NCI-H146 treated with DMSO at 0.1 percent for 48 hours (cell line): ENCODE results near the gene NCEH1.
"Not testable (repeated sequence)": the region's sequence is repeated elsewhere in the genome, so short reads cannot be mapped to it uniquely, and the experiment has no call there.

Experiments used
- DNase-seq: peaks from one replicate; lab custom pipeline; 2025; ENCODE audit not compliant: unreplicated experiment; lab: John Stamatoyannopoulos, UW

NCEH1 gene, protein sequence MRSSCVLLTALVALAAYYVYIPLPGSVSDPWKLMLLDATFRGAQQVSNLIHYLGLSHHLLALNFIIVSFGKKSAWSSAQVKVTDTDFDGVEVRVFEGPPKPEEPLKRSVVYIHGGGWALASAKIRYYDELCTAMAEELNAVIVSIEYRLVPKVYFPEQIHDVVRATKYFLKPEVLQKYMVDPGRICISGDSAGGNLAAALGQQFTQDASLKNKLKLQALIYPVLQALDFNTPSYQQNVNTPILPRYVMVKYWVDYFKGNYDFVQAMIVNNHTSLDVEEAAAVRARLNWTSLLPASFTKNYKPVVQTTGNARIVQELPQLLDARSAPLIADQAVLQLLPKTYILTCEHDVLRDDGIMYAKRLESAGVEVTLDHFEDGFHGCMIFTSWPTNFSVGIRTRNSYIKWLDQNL

DNA sequence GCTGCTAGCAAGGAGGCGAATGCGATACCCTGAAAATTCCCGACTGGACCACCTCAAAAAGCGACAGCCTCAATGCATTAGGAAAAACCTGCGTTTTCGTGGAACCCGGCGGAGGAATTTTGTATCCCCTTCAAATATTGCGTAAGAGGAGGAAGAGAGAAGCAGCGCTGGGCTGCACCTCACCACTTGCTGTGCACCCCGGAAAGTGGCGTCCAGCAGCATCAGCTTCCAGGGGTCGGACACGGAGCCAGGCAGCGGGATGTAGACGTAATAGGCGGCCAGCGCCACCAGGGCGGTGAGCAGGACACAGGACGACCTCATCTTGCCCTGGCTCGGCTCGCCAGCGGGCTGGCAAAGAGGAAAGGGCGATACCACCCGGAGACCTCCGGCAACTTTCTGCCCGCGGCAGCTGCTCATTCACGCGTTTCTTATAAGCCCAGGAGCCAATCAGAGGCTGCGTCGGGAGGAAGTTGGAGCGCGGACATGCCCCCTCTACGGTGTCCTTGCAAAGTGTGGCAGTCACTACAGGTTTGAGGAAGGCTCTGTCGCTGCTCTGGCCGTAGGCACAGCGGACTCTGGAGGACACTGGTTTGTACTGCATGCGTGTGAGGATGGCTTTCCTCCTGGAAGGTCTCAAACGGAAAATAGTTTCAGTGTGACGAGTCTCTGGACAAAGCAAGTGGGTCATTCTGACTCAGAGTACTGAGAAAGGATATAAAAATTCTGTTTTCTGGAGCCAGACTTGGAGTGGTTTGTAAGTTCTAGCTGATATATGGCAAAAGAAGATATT lies at the start of gene NCEH1:
NCEH1 (minus strand) TSS at position 404 of the 790 bp plus-strand sequence; CDS start at position 321, 83 bp downstream.
- peak; percentile 100 for DNase-seq

DNA sequence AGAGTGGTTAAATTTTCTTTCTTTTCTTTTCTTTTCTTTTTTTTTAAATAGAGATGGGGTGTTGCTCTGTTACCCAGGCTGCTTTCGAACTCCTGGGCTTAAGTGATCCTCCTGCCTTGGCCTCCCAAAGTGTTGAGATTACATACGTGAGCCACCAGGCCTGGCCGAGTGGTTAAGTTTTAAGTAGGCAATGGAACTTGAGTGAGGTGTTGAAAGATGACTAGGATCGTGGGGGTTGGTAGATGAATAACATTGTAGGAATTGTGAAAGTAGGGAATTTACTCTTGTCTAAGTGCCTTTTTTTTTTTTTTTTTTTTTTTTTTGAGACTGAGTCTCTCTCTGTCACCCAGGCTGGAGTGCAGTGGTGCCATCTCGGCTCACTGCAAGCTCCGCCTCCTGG lies 49.5 kb upstream of the NCEH1 start:
- DNase-seq: not testable (repeated sequence)

DNA sequence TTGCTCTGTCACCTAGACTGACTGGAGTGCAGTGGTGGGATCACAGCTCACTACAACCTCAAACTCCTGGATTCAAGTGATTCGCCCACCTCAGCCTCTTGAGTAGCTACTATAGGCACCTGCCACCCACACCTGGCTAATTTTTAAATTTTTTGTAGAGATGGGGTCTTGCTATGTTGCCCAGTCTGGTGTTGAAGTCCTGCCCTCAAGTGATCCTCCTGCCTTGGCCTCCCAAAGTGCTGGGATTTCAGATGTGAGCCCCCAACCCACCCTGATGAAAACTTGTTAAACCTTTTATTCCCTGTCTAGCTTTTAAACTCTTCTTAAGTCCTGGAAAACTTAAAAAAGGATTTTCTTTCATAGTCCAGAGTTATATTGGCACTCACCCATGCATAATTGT lies 42.3 kb upstream of the NCEH1 start:
- no peak for DNase-seq

DNA sequence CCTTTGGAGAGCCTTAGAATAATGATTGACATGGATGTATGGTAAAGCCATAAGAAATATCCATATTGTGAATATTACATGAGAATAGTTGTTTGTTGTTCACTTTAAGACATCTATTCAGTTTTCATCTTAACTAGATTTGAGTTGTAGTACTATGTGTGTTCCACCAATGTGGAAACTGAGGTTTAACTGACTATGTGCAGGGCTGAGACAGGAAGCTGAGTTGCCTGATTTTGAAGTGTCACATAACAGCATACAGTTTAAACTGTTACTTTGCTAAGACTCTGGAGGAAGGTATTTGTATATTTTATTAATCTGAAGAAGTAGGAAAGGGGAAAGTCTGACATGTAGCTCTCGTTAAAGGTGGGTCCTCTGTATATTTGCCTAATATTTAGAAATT lies 41.8 kb upstream of the NCEH1 start:
- DNase-seq: no peak

DNA sequence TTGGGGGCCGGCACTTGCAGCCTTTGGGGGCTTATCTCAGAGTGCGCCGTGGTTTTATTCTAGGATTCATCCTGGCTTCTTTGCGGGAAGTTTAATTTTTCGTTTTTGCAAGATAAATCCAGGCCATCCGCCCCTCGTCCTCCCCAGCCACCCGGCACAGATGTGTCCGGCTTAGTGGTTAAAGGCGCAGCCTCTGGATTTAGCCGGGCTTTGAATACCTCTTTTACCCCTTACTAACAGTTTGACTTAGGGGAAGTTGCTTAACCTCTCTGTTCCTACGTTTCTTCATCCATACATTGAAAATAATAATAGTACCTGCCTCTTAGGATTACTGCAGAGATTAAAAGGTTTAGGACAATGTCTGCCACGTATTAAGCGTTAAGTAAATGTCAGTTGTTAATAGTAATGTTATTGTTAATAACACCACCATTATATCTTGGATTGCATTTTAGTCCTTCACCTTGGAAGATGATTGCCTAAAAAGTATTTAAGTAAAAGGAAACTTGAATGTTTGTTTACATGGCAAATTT lies 40.4 kb upstream of the NCEH1 start:
- no peak for DNase-seq

DNA sequence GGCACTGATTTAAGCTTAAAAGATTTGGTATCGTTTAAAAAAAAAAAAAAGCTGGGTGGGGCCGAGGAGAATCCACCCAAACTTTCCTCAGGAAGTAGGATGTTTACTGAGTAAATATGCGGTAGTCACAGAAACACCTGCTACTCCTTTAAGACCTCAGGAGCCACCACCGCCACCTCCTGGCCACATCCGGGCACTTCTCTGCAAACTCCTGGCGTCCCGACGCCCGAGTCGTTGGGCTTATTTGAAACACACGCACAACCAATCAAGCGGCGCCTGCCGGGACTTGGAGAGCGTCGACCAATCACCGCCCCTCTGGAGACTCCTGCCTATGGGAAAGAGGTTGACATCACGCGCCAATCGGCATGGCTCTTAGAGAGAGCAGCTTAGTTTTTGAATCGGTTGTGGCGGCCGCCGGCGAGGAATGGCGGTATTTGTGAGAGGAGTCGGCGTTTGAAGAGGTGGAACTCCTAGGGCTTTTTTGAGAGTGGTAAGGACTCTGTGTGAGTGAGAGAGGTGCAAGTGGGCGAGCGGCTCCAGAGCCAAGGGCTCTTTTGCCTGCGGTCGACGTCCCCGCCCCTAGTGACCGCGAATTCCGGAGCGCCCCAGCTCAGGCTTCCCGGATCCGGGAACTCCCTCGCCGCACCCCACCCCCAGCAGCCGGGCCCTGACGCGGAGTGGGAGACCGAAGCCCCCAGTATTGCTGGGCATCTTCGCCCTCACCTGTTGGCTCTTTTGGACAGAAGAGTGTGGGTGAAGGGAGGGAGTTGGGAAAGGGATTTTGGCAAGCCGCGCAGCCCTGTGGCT lies 39.7 kb upstream of the NCEH1 start, which contains the start of gene ECT2:
ECT2 (plus strand) TSS at position 359 of the 807 bp plus-strand sequence. CDS start 3,805 bp downstream, outside the sequence.
- peak; percentile 100 for DNase-seq

DNA sequence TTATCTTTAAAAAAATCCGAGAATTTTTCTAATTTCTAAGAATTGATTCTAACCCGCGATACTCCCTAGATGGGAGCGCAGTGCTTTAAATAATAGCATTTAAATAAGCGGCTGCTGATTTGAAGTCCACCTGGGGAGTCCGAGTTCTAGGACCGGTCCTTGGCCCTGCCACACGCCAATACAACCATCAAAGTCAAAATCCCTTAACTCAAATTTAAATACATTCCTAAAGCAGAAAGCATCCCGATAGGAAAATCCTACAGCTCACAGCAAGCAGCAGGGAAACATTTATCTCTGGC lies 39.2 kb upstream of the NCEH1 start:
- DNase-seq: no peak

DNA sequence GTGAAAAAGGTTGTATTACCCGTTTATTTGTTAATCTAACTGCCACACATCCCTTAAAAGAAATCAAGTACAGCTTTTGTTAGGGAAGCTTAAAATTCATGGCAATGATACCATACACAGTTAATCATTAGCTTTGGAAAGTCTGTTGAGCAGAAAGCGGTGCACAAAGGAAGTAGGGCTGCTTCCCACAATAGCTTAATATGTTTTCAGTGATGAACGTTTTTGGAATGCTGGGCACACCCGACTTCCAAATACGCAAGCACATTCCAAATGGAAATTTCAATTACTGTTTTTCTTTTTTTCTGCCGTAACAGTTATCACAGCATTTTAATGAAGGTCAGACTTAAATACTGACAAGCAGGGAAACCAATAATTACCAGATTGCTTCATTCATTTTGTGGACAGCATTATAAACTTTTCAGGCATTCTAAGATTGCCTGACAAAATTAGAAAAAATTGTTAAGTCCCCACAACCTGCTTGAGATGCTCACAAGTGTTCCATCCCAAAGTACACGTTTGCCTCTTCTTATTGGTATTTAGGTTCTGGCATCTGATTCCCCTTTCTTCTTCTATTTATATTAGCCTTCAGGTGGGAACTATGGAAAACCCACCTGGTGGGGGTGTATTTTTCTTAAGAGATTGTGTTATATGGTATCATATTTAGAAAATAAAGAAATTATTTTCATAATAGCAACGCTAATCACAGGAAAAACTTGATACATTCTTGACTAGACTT lies 38.5 kb upstream of the NCEH1 start:
- peak; percentile 99 for DNase-seq

DNA sequence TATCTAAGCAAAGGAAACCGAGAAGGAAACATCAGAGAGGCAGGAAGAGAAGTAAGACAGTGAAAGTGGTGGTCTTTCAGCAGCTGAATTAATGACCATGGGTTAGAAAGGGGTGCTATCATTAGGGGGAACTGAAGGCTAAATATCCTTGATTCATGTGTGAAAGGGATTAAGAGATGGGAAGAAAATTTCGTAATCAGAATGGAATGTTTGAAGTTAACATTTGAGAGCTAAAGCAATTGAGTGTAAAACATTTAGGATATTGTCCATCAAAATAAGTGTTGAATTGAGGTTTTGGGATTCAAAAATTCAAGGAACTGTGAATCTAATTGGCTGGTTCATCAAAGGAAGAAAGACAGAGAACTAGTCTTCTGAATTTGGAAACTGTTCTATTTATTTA lies 35.6 kb upstream of the NCEH1 start:
- DNase-seq: no peak

DNA sequence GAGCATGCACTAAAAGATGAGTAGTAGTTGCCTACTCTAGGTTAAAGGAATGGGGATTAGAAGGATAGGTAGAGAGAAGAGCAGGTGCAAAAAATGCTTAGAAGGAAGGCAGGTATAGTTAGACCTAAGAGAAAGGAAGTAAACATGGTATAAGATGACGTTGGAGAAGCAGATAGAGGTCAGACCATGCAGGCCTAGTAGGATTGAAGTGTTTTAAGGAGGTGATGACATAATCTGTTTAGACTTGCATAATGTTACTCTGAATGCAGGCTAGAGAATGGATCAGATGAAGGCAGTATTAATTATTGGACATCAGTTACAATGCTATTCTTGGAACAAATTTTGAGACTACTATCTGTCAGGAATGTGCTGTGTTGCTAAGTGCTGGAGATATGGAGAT lies 28.6 kb upstream of the NCEH1 start:
- no peak for DNase-seq

DNA sequence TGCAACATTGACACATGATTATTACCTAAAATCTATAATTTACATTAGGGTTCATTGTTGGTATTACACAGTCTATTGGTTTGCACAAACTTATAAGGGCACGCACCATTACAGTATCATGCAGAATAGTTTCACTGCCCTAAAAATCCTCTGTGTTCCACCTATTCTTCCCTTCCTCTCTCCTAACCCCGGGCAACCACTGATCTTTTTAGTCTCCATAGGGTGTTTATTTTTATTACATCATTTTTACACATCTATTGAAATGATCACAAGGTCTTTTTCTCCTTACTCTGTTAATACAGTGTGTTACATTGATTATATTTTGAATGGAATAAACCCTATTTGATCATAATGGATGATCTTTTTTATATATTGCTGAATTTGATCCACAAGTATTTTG lies 24.1 kb upstream of the NCEH1 start:
- no peak for DNase-seq

DNA sequence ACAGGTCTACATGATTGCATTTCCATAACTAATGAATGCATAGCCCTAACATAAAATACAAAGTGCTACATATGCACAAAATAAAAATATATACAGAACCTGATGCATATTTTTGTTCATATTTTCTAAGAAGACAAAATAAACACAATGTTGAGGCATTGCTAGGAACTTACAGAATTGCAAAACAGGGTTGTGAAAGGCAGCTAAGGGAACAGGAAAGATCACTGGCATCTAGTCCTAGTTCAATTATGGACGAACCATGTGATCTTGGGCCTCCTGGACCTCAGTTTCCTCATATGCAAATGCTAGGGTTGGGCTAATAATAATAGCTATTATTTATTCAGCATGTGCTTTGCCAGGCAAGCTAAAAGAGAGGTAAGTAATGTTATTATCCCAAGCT lies 15.5 kb upstream of the NCEH1 start:
- DNase-seq: no peak

DNA sequence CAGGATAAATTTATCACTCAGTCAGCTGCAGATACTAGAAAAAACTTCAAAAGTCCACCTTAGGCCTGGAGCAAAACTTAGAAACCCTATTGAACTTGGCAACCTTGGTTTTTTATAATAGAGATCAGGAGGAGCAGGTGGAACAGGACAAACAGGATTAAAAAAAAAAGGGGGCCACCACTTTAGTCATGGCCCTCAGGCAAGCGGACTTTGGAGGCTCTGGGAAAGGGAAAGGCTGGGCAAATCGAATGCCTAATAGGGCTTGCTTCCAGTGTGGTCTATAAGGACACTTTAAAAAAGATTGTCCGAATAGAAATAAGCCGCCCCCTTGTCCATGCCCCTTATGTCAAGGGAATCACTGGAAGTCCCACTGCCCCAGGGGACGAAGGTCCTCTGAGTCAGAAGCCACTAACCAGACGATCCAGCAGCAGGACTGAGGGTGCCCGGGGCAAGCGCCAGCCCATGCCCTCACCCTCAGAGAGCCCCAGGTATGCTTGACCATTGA lies 11.7 kb upstream of the NCEH1 start:
- DNase-seq: not testable (repeated sequence)

DNA sequence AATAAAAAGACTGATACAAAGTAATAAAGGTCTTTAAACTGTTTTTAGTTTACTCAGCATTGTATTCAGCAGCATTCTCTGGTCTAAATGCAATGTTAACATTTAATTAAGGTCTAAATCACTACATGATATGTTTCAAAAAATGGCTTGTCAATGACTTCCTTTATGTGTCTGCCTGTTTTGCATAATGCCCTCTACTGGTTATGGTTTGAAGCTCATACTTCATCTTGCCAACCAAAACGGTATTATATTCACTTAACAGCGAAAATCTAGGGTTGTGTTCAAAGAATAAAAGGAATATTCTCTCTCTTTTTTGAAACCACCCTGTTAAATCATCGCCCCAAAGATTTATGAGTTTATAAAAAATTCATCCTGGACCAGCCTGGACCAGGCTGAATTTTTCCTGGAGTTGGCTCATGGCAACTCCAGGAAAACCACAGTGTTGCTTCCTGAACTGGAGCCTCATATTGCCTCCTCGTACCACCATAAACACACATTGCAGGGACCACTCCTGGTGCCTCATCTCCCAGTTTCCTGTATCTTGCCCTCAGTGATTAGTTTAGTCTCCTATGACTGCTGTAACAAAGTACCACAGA lies 6.7 kb upstream of the NCEH1 start:
- DNase-seq: no peak

DNA sequence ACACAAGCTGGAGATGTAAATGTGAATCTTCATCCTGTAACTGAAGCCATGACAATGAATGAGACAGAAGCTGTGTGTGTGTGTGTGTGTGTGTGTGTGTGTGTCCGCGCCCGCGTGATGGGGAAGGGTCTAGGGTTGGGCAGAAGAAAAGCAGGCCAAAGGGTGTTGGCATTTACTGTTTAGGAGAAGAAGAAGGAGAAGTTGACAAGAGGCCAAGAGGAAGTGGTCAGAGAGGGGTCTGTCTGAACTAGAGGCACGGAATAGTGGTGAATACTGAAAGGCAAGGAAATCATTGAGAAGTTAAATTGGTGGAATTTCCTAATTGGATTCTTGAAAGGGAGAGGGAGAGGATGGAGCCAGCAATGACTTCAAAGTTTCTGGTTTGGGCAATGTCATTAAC lies 5.6 kb upstream of the NCEH1 start:
- DNase-seq: no peak

DNA sequence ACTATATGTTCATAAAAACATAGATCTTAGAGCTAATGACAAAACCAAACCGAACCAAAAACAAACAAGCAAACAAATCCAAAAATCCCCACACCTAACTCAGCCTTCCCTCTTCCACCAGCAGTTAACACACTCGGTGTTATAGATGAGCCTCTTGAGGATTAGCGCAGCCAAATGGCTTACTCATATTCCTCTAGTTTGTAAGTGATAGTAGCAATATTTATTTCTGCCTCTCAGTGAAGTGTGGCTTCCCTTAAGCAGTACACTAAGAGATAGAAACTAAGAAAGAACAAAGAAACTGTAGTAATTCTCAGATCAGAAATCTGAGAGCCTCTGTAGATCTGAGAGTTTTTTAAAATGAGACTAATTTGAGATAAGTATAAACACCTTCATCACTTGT lies 2.4 kb upstream of the NCEH1 start:
- DNase-seq: no peak

DNA sequence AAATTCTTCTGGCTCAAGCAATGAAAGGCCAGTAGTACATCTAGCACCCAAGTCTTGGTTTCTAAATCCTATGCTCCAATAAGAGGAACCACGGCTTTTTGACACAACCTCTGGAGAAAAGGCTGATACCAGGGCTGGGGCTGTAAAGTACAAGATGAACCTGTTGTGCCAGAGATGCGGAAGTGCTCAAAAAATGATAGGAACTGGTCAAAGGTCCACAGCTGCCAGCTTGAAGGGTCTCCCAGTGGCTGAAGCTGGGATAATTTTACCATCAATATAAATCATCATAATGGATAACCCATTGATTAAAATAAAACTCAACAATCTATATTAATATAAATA lies 558 bp upstream of the NCEH1 start:
- peak; percentile 83 for DNase-seq

DNA sequence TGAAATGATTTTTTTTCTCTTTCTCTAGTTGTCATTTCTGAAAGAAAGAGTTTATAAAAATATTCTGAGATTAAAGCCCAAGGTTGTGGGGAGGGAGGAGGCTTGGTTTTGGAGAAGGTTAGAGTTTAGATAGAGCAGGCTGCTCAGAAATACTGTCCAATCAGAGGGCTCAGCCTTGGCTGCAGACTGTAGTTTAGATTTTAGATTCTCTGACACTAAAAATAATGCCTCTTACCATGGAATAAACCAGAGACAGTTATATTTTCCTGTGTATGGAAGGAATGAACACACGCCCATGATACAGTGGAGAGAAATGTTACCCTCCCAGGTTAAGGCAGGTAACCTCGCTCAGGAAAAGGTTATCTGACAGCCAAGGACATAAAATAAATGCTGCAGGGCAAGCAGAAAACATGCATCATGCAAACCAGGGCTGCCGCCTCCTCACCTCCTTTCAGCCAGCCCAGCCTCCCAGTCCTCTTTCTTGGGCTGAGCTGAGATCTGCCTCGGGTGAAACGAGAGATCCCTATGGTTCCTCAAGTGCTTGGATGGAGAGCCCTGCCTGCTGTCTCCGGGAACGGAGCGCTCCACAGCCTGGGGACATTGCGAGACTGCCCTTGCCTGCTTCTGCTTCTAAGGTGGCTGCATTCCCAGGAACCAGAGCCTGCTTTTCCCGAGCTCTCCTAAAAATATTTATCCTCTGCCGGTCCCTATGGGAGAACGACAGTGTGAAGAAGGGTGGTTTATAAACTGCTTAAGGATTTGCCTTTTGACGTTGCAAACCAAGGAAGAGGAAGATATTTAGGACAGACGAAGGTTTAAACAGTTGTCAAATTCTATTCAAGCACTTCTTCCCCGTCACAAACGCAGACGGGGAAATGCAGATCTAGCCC lies 848 bp downstream of the NCEH1 start:
- peak; percentile 47 for DNase-seq
